ENCODE results near the gene ASAP2.
"Not testable (repeated sequence)": the region's sequence is repeated elsewhere in the genome, so short reads cannot be mapped to it uniquely, and the experiment has no call there.

The ASAP2 gene

DNA sequence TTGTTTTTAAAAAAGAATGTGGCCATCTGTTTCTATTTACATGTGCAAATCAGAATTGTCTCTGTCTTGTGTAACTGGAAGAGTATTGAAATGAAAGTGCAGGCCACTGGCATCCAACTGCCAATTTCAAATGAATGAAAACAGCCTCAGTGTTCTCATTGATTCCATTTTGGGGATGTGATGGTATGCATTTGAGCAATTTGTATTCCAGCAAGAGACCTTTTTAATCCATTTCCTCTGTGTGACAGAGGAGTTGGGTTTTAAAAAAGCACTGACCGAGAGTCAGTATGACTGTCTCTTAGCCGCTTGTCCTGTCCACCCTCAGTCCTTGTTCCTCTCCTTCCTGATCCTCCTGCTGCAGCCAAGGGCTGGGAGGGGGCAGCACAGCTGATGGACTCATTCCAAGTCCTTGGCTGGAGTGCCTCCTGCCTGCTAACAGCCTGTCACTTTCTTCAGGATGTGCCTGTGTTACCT, 50.0 kb downstream of the ASAP2 start:
- DNase-seq: no peak

DNA sequence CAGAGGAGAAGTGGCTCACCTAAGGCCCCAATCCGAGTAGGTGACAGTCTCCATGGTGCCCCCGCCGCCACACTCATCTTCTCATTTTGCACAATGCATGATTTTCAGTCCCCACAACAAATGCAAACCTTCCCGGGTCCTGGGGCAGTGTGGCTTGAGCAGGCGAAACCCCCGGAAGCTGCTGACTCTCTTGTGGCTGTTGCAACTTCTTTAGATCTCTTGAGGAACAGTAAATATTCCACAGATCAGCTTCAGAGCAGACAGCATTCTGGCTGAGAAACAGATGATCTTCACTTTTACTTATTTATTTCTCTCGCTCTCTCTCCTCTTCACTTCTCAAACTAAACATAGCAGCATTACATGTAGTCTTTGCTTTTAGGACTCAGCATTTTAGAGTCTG, 51.9 kb downstream of the ASAP2 start:
- no peak for DNase-seq

DNA sequence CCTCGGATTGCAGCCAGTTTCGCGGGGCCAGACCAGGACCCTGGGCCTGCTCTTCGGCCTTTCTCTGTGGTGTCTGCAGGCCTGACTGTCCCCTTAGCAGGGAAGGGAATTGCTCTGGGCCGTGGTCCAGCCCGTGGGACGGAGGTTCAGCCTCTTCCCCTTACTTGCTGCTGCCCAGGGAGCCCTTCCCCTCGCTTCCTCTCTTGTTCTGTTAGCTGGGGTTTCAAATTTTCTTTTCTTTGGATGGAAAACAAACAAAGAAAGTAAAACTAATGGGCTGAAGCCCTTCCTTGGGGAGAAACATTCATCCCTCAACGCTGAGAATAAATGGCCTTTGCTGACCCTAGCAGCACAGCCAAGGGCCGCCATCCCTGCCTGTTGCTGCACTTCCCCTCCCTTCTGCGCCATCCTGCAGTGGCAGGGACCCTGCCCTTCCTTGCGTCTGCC, 52.4 kb downstream of the ASAP2 start:
- no peak for DNase-seq

DNA sequence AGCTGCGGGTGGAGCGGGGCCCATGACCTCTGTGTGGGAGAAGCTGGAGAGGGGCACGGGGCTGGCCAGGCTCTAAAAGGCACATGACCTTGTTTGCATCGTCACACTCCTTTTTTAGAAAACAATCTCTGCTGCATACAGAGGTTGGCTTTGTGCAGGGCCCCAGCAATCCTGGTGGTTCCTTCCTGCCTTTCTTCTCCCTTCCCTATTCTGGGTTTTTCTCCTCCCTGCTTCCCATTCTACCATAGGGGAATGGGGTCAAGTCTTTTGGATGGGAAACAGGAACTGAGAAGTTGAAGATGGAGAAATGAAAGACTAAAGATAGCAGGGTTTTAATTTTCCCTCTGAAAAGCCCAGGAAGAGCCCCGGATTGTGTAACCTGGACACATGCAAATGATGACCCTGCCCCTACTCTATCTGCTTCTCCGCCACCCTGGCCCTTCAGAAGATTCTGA, 53.9 kb downstream of the ASAP2 start:
- no peak for DNase-seq

DNA sequence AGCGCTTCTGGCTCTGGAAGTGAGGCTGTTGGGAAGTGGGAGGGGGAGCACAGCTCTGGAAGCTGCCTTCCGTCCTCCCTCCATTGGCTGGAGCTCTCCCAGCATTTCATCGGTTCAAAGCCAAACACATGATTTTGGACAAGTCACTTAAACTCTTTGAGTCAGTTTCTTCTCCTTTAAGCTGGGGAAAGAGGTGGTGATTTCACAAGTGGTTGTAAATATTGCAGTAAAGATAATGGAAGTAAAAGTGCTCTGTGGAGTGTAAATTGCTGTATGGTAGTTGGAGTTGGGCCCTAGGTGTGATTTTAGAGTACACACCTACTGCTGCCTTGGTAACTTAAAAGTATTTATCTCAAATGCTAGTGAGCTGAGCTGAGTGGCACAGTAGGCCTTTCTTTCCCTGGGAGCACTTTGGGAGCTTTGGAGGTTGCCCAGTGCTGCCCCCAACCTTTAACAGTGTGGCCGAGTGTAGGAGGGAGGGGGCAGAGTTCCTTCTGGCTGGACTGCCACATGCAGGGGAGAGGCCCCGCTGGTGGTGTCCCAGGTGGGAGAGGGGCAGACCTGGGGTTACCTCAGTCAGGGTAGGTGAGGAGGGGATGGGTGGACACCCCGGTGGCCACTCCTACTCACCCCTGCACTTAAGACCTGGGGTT, 54.7 kb downstream of the ASAP2 start:
- no peak for DNase-seq

DNA sequence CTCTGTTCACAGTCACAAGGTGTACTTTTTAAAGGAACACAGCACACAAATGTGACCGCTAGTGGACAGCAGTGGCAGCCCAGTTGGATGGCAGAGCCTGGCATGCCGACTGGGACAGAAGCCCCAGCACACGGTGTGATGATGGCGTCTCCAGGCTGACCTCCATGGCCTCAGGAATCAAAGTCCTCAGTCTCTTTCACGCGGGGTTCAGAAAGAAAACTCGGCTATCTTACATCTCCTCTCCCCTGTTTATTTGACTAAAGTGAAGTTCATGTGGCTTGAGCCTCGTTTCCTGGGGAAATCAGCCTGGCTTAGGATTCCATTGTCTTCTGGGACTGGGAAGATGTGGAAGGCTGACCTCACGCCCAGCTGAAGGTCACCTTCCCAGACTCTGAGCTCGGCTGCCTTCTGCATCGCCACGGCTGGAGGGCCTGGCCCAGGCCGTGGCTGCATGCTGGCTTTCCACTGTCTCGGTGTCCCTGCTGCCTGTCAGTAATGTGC, 56.1 kb downstream of the ASAP2 start:
- no peak for DNase-seq

DNA sequence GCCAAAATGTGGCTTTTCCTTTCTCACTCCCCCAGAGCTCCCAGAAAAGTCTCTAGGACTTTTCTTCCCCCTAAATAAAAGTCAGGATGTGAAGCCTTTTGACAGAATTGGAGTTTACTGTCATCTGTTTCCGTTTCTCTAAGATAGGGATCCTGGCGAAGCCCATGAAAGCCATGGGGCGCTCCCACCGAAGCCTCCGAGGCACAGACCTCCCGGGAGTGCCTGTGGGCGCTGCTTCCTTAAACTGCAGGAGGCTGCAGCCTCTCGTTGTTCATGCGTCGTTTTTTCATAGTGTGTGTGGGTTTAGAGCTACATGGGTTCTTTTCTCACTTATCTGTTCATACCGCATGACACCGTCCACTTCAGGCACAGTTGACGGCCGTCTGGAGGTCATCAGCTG, 56.8 kb downstream of the ASAP2 start:
- no peak for DNase-seq

DNA sequence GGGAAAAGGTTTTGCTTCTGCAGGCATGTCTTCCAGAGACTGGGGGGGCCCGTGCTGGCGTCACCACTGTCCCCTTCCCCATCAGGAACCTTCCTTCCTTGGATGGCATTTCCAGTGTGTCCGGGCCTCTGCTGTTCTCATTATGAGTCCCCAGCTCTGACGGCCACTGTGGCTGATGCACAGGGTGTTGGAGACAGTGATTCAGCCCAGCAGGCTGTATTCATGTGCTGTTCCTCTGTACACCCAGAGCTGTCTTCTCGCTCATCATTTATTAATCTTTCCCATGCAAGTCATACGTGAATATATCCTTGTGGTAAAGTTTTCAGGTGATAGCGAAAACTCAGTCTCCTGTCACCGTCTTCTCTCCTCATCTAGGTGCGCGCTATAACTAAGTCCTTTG, 57.7 kb downstream of the ASAP2 start:
- no peak for DNase-seq

DNA sequence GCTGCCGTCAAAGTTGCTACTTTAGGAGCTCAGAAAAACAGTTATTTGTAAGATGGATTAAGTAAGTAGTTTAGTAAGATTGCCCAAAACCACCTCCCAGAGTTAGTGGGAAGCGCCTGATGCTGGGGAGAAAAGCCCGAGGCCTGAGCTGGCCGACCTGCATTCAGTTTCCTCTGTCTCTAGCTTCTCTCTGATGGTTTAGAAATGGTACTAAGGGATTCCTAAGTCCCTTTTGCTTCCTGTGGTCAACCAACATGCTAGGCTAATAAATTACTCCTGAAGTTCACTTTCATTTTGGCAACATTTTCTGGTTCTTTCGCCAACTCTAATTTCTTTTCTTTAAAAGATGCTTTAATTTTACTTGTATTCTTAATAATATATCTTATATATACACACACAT, 60.1 kb downstream of the ASAP2 start:
- no peak for DNase-seq

DNA sequence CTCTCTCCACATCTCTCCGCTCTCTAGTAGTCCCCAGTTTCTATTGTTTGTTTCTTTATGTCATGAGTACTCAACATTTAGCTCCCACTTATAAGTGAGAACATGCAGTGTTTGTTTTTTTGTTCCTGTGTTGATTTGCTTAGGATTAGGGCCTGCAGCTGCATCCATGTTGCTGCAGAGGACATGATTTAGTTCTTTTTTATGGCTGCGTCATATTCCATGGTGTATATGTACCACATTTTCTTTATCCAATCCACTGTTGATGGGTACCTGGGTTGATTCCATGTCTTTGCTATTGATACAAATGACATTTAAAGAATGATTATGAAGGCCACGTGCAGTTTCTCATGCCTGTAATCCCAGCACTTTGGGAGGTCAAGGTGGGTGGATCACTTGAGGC, 60.7 kb downstream of the ASAP2 start:
- not testable (repeated sequence) for DNase-seq

DNA sequence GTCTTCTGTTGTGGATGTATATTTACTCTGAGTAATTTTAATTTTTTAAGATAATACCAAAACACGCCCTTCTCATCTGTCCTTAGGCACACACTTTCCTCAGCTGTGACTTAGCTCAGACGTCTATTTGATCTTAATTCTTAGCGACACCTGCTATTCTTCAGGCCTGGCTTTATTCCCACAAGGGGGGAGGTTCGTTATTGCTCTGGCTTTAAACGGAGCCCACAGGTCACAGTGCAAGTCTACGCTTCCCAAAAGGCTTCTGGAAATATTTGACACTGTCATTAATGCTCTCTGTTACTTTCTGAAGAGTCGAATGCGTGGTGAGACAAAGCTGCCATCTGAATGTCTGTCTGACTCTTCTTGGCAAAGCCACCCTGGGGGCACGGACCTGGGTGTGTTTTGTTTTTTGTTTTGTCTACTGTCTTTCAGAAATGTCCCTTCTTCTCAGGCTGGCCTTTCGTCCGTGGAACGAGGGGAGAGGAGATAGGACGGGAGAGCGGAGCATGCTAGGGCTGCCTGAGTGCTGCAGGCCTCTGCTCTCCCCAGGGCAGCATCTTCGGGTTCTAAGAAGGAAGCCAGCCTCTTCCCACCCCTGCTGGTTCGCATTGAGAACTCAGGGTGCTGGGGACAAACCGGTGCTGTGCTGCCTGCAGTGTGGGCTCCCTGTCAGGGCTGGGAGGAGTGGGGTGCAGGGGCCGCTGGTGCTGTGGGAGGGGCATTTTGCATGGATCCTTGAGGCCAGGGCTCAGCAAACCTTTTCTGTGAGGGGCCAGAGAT, 61.9 kb downstream of the ASAP2 start:
- no peak for DNase-seq

DNA sequence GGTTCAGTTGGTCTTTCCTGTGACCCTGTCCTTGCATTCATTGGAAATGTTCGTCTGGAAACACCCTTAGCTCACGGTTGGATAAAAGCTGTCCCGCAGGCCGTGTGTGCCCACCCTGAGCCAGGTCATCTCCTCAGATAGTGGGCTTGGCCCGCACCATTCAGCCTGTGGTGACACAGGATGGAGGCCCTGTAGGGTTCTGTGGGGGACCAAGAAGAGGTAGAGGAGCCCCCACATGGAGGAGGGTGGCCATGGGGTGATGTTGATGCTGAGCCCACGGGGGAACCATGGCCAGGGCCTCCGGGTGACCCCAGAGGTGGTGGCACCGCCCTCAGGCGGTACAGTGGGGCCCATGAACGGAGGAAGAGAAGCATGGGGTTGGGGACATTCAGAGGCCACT, 62.7 kb downstream of the ASAP2 start:
- DNase-seq: no peak

DNA sequence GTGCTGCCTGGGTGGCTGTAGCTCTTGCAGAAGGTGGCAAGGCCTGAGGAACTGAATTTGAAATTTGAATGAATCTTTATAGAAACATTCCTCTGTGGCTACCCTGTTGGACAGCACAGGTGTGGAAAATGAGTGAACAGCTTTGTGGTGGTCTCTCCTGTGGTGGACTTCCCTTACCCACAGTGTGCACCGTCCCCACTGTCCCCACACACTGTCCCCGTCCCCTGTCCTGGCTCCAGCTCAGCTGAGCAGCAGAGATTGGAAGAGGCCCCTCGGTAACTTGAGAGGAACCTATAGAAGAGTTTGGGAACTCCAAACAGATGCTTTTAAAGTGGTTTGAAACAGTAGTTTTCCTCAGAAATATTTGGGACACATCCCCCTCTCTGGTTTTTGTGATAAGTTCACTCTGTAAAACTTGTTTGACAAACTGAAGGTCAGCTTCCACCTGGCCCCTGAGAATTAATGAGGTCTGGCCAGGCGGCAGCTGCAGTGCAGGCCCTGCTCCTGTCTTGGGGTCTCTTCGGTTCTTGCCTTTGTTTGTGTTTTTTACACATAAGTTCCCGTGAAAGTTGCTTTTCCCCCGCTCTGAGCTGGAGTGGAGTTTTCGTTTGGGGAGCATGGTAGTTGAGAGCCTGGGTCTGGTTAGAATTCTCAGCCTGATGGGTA, 63.2 kb downstream of the ASAP2 start:
- no peak for DNase-seq

DNA sequence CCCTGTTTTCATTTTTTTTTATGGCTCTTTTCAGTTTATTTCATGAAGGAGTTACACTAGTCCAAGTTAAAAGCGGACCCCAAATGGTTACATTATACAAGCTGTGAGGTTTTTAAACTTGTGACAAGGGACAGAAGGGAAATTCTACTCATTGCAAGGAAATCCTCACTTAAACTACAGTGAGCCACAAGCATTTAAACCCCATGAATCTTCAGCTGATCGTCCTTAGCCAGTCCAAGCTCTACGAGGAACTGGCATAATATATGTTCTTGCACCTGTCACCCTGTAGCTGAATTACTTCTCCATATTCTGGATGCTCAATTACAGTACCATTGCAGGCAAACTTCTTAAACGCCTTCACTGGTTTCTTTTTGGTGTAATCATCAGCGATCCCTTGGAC, 64.5 kb downstream of the ASAP2 start:
- no peak for DNase-seq

DNA sequence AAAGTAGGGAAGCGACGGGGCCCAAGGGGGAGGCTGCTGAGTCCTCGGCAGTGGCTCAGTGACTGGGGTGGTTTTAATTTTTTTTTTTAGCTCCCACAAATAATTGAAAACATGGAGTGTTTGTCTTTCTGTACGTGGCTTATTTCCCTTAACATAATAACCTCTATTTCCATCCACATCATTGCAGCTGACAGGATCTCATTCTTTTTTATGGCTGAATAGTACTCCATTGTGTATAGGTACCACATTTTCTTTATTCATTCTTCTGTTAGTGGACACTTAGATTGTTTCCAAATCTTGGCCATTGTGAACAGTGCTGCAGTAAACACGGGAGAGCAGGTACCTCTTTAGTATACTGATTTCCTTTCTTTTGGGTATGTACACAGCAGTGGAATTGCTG, 65.1 kb downstream of the ASAP2 start:
- no peak for DNase-seq

DNA sequence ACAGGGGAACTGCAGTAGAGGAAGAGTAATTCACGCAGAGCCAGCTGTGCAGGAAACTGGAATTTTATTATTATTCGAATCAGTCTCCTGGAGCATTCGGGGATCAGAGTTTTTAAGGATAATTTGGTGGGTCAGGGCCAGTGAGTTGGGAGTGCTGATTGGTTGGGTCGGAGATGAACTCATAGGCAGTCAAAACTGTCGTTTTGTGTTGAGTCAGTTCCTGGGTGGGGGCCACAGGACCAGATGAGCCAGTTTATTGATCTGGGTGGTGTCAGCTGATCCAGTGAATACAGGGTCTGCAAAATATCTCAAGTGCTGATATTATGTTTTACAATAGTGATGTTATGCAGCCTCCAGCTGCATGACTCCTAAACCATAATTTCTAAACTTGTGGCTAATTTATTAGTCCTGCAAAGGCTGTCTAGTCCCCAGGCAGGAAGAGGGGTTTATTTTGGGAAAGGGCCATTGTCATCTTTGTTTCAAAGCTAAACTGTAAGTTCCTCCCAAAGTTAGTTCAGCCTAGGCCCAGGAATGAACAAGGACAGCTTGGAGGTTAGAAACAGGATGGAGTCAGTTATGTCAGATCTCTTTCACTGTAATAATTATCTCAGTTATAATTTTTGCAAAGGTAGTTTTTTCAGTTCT, 67.0 kb downstream of the ASAP2 start:
- DNase-seq: no peak

DNA sequence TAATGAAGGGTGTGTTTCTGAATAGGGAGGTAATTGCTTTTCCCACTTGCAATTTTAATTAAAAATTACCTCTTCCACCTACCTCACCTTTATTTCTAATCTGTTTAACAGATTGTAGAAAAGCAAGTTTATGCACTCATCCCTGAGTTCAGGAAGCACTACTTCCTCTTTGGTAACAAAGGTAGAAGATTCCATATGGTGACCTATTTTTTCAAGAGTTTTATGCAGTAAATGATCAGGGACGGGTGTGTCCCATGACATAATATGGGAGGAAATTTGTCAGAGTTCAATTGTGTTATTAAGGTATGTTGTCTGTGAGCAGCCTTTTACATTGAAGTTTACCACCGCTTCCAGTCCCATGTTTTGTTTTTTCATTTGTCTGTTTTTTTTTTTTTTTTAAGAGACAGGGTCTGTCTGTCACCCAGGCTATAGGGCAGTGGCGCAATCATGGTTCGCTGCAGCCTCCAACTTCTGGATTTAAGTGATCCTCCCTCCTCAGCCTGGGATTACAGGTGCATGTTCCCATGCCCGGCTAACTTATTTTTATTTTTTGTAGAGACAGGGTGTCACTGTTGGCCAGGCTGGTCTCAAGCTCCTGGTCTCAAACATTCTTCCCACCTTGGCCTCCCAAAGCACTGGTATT, 68.2 kb downstream of the ASAP2 start:
- DNase-seq: no peak

DNA sequence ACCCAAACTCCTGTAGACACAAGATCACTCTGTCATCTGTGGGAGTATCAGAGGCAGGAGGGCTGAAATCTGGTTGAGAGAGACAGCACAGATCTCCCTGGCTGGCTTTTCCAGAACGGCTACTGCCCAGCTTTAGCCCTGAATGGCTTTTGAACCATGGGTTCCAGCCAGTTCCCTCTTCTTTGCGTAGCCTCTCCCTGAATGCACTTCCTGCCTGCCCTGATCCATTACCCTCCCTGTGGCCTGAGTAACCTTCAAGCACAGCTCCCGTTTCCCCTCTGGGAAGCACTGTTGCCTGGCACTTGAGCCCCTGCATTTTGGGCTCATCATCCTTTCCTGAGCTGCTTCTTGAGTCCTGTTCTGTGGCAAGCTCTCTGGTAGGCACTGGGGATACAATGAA, 68.8 kb downstream of the ASAP2 start:
- DNase-seq: no peak

DNA sequence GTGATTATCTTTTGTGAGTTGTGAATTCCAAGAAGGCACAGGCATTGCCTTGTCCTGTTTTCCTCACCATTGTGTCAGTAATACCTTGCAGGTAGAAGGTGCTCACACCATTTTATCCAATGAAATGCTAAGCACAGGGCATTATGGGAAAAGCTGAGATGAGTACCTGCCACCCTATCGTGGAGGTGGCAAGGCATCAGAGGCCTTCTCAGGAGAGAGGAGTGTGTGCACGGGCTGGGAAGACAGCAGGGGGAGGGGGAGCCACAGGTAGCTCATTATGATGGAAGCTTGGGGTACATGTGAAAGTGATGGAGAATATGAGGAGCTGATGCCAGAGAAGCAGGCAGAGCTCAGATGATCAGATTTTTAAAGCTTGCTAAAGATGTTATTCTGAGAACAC, 69.5 kb downstream of the ASAP2 start:
- DNase-seq: no peak

DNA sequence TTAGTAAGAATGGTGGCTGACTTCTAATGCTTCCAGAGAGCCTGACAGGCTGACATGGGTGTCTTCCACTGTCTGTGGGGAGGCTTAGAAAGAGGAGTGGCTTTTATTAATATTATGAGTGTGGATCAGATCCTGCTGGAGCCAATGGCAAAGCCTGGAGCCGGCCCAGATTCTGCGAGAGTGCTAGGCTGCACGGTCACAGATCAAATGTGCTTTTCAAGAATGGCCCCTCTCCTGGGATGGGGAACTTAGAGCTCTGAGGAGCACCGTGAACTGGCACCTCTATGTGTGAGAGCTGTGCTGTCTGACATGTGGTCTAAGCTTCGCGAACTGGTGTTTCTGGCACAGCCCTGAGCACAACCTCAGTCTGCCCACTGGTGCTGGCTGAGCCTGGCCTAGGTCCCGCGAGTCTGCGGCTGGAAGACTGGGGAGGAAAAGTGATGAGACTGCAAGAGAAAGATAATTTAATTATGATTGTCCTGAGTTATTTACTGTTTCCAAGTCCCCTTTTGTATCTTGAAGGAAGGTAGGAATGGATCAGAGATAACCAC, 70.4 kb downstream of the ASAP2 start:
- no peak for DNase-seq

DNA sequence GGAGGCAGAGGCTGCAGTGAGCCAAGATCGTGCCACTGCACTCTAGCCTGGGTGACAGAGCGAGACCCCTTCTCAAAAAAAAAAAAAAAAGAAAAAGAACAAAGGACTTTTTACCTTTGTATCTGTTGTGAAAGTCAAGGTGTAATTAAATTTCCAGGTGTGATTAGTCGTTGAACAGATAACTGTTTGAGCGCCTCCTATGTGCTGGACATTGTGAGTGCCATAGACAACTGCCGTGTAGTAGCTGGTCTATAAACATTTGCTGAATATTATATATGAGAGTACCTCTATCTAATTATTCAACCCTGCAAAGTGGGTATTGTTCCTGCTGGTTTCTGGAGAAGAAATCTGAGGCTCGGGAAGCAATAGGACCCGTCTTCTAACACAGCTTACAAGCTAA, 71.8 kb downstream of the ASAP2 start:
- no peak for DNase-seq

DNA sequence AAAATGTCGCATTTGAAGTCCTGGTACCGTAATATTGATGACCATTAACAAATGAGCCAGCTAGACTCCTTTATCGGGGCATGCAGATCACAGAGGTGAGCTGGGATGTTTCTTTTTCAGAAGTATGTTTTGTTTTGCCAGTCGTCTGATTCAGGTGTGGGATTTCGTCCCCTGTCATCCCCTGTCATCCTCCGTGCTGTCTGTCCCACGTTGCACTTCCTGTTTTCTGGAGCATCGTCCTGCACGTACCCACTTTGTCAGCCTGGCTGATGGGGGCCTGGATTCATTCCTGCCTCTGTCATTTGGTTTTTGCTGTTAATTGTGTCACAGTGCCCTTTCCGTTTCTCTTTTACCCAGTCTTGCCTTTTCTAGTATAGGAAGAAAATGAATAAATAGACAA, 72.8 kb downstream of the ASAP2 start:
- no peak for DNase-seq

All from NCI-H2171 (cell line).